Panc1 (cell line): ENCODE data around the gene FAM149A.

Experiments
- CTCF ChIP-seq: fragments of 450-650 bp; IDR thresholded peaks from 2 replicates; pipeline ENCODE4 v1.5.1; 2017; ENCODE audit warnings: mild to moderate bottlenecking
- POLR2AphosphoS5 ChIP-seq: IDR thresholded peaks from 2 replicates; pipeline ENCODE4 v1.6.1; 2012; ENCODE audit warnings: mild to moderate bottlenecking, low read depth, low read length, moderate library complexity

- TF ChIP-seq CTCF (no peak), POLR2AphosphoS5 (no peak)
Observed at GRCh38 chr4:186168750-186169149, 64.2 kb downstream of the FAM149A start.
